Measurements from ENCODE around the gene GULP1.
"Not testable (repeated sequence)": the region's sequence is repeated elsewhere in the genome, so short reads cannot be mapped to it uniquely, and the experiment has no call there.

GULP1 gene

GRCh38 chr2:188293601-188294351 lies 2.1 kb downstream of the GULP1 start:
- no peak for DNase-seq

GRCh38 chr2:188294352-188294926 lies 2.8 kb downstream of the GULP1 start:
- no peak for DNase-seq

GRCh38 chr2:188295067-188295685 lies 3.5 kb downstream of the GULP1 start:
- DNase-seq, result no peak

- no peak for DNase-seq
Measured at GRCh38 chr2:188297978-188298377, 6.3 kb downstream of the GULP1 start.

GRCh38 chr2:188298937-188299371 lies 7.3 kb downstream of the GULP1 start:
- DNase-seq, result not testable (repeated sequence)

- no peak for DNase-seq
Measured at GRCh38 chr2:188303363-188304031, 11.8 kb downstream of the GULP1 start.

- no peak for DNase-seq
Measured at GRCh38 chr2:188305271-188305670, 13.6 kb downstream of the GULP1 start.

GRCh38 chr2:188306271-188306670 lies 14.6 kb downstream of the GULP1 start:
- DNase-seq, result no peak

GRCh38 chr2:188307850-188308283 lies 16.2 kb downstream of the GULP1 start:
- DNase-seq, result no peak

- DNase-seq, result no peak
Measured at GRCh38 chr2:188308483-188308882, 16.8 kb downstream of the GULP1 start.

GRCh38 chr2:188309364-188309763 lies 17.7 kb downstream of the GULP1 start:
- DNase-seq, result no peak

GRCh38 chr2:188314314-188315054 lies 22.8 kb downstream of the GULP1 start:
- DNase-seq, result no peak

GRCh38 chr2:188315750-188316149 lies 24.1 kb downstream of the GULP1 start:
- no peak for DNase-seq

GRCh38 chr2:188316342-188316741 lies 24.7 kb downstream of the GULP1 start:
- DNase-seq, result no peak

GRCh38 chr2:188316791-188317423 lies 25.2 kb downstream of the GULP1 start:
- no peak for DNase-seq

- no peak for DNase-seq
Measured at GRCh38 chr2:188318161-188318749, 26.6 kb downstream of the GULP1 start.

GRCh38 chr2:188319838-188320237 lies 28.2 kb downstream of the GULP1 start:
- DNase-seq, result no peak

- no peak for DNase-seq
Measured at GRCh38 chr2:188320861-188321260, 29.2 kb downstream of the GULP1 start.

- DNase-seq, result no peak
Measured at GRCh38 chr2:188322569-188323551, 31.2 kb downstream of the GULP1 start.

GRCh38 chr2:188324067-188324466 lies 32.4 kb downstream of the GULP1 start:
- no peak for DNase-seq

GRCh38 chr2:188326290-188326668 lies 34.6 kb downstream of the GULP1 start:
- no peak for DNase-seq
